Peyer's patch (tissue), 4 donors: Measurements from ENCODE around the gene USP34. TPM values are rescaled to one million over a fixed set of nuclear protein-coding genes. Genes with fewer than 3 reads are reported as not detected.

ENCODE experiments used
- DNase-seq, 3 donors: peaks; one replicate each; pipeline ENCODE4 v3.0.0-alpha.2; 2017 to 2019
- H3K27ac ChIP-seq, 4 donors: fragments of 200-600 bp; sonication (generic); one replicate each; pipeline ENCODE4 v1.5.1; 2016 to 2019
- H3K27me3 ChIP-seq, 2 donors: fragments of 200-600 bp; sonication (generic); one replicate each; pipeline ENCODE4 v1.5.1; 2019
- H3K36me3 ChIP-seq, 3 donors: fragments of 200-600 bp; sonication (generic); one replicate each; pipeline ENCODE4 v1.5.1; 2016 to 2019
- H3K4me1 ChIP-seq, 4 donors: fragments of 200-600 bp; sonication (generic); one replicate each; pipeline ENCODE4 v1.5.1; 2016 to 2019
- H3K4me3 ChIP-seq, 4 donors: fragments of 200-600 bp; sonication (generic); 1 replicate in 3 of 4; 2 replicates in 1 of 4; pipeline ENCODE4 v1.5.1; 2016 to 2019; ENCODE audit warnings: mild to moderate bottlenecking in 1 of 4
- H3K9me3 ChIP-seq, 4 donors: fragments of 200-600 bp; sonication (generic); one replicate each; pipeline ENCODE4 v1.5.1; 2016 to 2019; ENCODE audit warnings: mild to moderate bottlenecking in 1 of 4
- POLR2A ChIP-seq, 2 donors: fragments of 450-650 bp; IDR thresholded peaks; one replicate each; pipeline ENCODE4 v1.5.1; 2017; ENCODE audit warnings: antibody characterized with exemption in 2 of 2, mild to moderate bottlenecking in 2 of 2, moderate library complexity in 2 of 2
- total RNA-seq, 4 donors: library from RNA; depleted of rRNA; stranded (reverse); fragments of >200 nt; gene quantifications; one replicate each; pipeline ENCODE4 v1.1.0, GENCODE V29; 2016
- TF ChIP-seq, protein P1 (sequence below), 6 experiments: fragments of 450-650 bp in 4 of 6; fragments of 200-600 bp in 2 of 6; sonication (generic) in 1 of 6; IDR thresholded peaks; one replicate each; pipeline ENCODE4 v1.5.1; 2017 to 2019; ENCODE audit warnings: antibody characterized with exemption in 6 of 6, mild to moderate bottlenecking in 3 of 6, moderate library complexity in 1 of 6

The USP34 gene
- total RNA-seq, 4 donors from 2014 or later, result 148 to 201 (median 172) TPM

DNA sequence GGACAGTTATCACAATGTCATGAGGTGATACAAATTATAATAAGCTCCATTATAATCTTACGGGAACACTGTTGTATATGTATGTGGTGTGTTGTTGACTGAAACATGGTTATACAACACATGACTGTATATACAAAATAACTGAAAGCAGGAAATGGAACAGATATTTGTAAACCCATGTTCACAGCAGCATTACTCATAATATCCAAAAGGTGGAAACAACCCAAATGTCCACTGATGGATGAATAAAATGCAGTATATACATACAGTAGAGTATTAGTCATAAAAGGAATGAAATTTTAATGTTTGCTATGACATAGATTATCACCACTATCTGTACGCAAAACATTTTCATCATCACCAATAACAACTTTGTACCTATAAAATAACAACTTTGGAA lies 107.3 kb downstream of the USP34 start:
- no peaks in the 10 kb centered on the region for H3K9me3 ChIP-seq
- H3K4me3 ChIP-seq, result no peak overlapping the region
- no peaks in the 10 kb centered on the region for H3K27me3 ChIP-seq
- H3K27ac ChIP-seq, result no peak overlapping the region
- no peak for DNase-seq
- H3K36me3 ChIP-seq, result peaks cover 0 to 39% (median 0%) of the 10 kb centered on the region in 3 donors
- no peaks in the 10 kb centered on the region for H3K4me1 ChIP-seq
- TF ChIP-seq, protein P1, sequence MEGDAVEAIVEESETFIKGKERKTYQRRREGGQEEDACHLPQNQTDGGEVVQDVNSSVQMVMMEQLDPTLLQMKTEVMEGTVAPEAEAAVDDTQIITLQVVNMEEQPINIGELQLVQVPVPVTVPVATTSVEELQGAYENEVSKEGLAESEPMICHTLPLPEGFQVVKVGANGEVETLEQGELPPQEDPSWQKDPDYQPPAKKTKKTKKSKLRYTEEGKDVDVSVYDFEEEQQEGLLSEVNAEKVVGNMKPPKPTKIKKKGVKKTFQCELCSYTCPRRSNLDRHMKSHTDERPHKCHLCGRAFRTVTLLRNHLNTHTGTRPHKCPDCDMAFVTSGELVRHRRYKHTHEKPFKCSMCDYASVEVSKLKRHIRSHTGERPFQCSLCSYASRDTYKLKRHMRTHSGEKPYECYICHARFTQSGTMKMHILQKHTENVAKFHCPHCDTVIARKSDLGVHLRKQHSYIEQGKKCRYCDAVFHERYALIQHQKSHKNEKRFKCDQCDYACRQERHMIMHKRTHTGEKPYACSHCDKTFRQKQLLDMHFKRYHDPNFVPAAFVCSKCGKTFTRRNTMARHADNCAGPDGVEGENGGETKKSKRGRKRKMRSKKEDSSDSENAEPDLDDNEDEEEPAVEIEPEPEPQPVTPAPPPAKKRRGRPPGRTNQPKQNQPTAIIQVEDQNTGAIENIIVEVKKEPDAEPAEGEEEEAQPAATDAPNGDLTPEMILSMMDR (IDR thresholded peaks at IDR 0.05), result no peak
- no peak for TF ChIP-seq POLR2A (IDR thresholded peaks at IDR 0.05)

DNA sequence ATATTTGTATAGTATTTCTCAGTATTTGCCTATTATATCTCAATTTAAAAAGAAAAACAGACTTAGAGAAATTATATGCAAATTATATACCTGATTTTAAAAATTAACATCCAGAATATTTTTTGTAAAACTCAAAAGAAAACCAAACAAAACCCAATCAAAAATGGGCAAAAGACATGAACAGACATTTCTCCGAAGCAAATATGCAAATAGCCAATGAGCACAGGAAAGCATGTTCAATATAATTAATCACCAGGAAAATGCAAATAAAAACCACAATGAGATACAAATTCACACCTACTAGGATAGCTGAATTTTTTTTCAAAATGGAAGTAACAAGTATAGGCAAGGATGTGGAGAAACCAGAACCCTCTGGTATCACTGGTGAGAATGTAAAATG lies 108.0 kb downstream of the USP34 start:
- Histone ChIP-seq H3K27me3 (no peaks in the 10 kb centered on the region), H3K9me3 (no peaks in the 10 kb centered on the region), H3K4me1 (no peaks in the 10 kb centered on the region), H3K27ac (no peak overlapping the region), H3K36me3 (peaks cover 0 to 39% (median 0%) of the 10 kb centered on the region in 3 donors), H3K4me3 (no peak overlapping the region)
- DNase-seq, result no peak
- TF ChIP-seq, protein P1 (IDR thresholded peaks at IDR 0.05), result no peak
- TF ChIP-seq POLR2A (IDR thresholded peaks at IDR 0.05), result no peak

DNA sequence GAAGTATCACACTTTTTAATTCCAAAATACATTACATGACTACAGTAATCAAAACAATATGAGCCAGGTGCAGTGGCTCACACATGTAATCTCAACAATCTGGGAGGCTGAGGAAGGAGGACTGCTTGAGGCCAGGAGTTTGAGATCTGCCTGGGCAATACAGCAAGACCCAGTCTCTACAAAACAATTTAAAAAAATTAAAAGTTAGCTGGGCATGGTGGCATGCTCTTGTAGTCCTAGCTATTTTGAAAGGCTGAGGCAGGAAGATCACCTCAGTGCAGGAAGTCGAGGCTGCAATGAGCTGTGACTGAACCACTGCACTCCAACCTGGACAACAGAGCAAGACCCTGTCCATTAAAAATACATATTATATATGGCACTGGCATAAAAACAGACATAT lies 109.8 kb downstream of the USP34 start:
- no peak for DNase-seq
- no peaks in the 10 kb centered on the region for H3K9me3 ChIP-seq
- H3K27me3 ChIP-seq, result no peaks in the 10 kb centered on the region
- peaks cover 0 to 29% (median 0%) of the 10 kb centered on the region in 3 donors for H3K36me3 ChIP-seq
- H3K4me3 ChIP-seq, result no peak overlapping the region
- no peak overlapping the region for H3K27ac ChIP-seq
- H3K4me1 ChIP-seq, result no peaks in the 10 kb centered on the region
- TF ChIP-seq POLR2A (IDR thresholded peaks at IDR 0.05), result no peak
- TF ChIP-seq, protein P1 (IDR thresholded peaks at IDR 0.05), result no peak

DNA sequence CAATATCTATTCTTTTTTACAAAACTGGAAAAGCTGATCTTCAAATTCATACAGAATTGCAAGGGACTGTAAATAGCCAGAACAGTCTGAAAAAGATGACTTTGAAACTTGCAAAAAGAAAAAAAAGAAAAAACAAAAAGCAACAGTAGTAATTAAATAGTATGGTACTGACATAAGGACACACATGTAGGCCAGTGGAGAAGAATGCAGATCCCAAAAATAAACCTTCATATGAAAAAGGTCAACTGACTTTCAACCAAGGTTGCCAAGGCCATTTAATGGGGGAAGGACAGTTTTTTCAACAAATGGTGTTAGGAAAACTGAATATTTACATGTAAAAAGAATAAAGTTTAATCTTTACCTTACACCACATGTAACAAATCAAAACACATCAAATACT lies 111.8 kb downstream of the USP34 start:
- no peak for TF ChIP-seq POLR2A (IDR thresholded peaks at IDR 0.05)
- TF ChIP-seq, protein P1 (IDR thresholded peaks at IDR 0.05), result no peak
- H3K4me1 ChIP-seq, result no peaks in the 10 kb centered on the region
- H3K4me3 ChIP-seq, result no peak overlapping the region
- H3K36me3 ChIP-seq, result peaks cover 0 to 22% (median 0%) of the 10 kb centered on the region in 3 donors
- H3K9me3 ChIP-seq, result no peaks in the 10 kb centered on the region
- H3K27me3 ChIP-seq, result no peaks in the 10 kb centered on the region
- no peak overlapping the region for H3K27ac ChIP-seq
- no peak for DNase-seq

DNA sequence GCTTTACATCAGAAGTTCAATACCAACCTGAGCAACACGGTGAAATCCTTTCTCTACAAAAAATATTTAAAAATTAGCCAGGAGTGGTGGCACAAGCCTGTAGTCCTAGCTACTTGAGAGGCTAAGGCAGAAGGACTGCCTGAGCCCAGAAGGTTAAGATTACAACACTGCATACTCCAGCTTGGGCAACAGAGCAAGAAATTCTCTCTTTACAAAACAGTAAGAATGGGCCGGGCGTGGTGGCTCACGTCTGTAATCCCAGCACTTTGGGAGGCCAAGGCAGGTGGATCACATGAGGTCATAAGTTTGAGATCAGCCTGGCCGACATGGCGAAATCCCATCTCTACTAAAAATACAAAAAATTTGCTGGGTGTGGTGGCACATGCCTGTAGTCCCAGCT lies 113.2 kb downstream of the USP34 start:
- Histone ChIP-seq H3K4me1 (no peaks in the 10 kb centered on the region), H3K27me3 (no peaks in the 10 kb centered on the region), H3K4me3 (no peak overlapping the region), H3K27ac (no peak overlapping the region), H3K36me3 (peaks cover 0 to 13% (median 0%) of the 10 kb centered on the region in 3 donors), H3K9me3 (no peaks in the 10 kb centered on the region)
- no peak for DNase-seq
- TF ChIP-seq, protein P1 (IDR thresholded peaks at IDR 0.05), result no peak
- no peak for TF ChIP-seq POLR2A (IDR thresholded peaks at IDR 0.05)

DNA sequence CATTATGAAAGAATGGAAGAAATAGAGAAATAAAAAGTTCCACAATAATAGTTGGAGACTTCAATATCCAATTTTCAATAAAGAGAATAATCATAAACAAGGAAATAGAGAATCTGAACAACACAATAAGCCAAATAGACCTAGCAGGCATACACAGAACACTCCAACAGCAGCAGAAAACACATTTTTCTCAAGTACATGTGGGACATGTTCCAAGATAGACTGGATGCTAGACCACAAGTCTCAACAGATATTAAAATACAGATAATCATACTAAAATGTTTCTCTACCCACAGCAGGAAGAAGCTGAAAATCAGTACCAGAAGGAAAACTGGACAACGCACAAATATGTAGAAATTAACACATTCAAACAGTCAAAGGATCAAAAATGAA lies 113.9 kb downstream of the USP34 start:
- Histone ChIP-seq H3K4me3 (no peak overlapping the region), H3K36me3 (peaks cover 0 to 13% (median 0%) of the 10 kb centered on the region in 3 donors), H3K27ac (no peak overlapping the region), H3K9me3 (no peaks in the 10 kb centered on the region), H3K4me1 (no peaks in the 10 kb centered on the region), H3K27me3 (no peaks in the 10 kb centered on the region)
- TF ChIP-seq POLR2A (IDR thresholded peaks at IDR 0.05), result no peak
- DNase-seq, result no peak
